Right ventricle myocardium inferior (tissue), 1 donor: ENCODE results near the gene PXN. TPM values are rescaled to one million over a fixed set of nuclear protein-coding genes. Genes with fewer than 3 reads are reported as not detected.

Experiments used
- ATAC-seq: fragments of 200-7000 bp; cut with Tn5 transposase; one replicate; pipeline ENCODE4 v1.9.1; 2020; ENCODE audit warnings: mild to moderate bottlenecking, moderate library complexity
- DNase-seq: peaks from one replicate; pipeline ENCODE4 v3.0.0; 2021; ENCODE audit errors: missing footprints
- intact Hi-C: fragments of 100-400 bp; cut with DNase I; formaldehyde crosslinking; loops from one replicate; pipeline ENCODE4 v1.11.0; 2022
- total RNA-seq: library from RNA; stranded (reverse); fragmentation: NEBNext Ultra II Directional; extraction: Animal tissue kit (Norgen Biotek cat#: 25700); gene quantifications from one replicate; pipeline ENCODE4 v1.2.1, GENCODE V29; 2021
- donor health status: DM: no; HTN: yes; CAD: no; lungs with severe emphysema.

Gene PXN
- total RNA-seq, 1 donor from 2014 or later: 63.7 TPM

- ATAC-seq: no peak
- intact Hi-C loops: no loop called here
Observed at GRCh38 chr12:120162763-120163162, 102.8 kb downstream of the PXN start.

GRCh38 chr12:120161852-120162251 lies 103.7 kb downstream of the PXN start:
- no peak for DNase-seq
- ATAC-seq: no peak
- intact Hi-C loops: no loop called here

More at GRCh38 chr12:120162763-120163162, 102.8 kb downstream of the PXN start:
- DNase-seq: no peak

Other genes with a start within 250 kb of the PXN start
- gene RAB35, start 149.0 kb downstream of the PXN start, total RNA-seq: 25.6 TPM
- 35.7 TPM for gene GCN1, start 71.0 kb downstream of the PXN start, total RNA-seq
- 892 TPM for gene RPLP0, start 64.6 kb downstream of the PXN start, total RNA-seq
- gene RNU4-2, start 26.2 kb upstream of the PXN start, total RNA-seq: 12,991 TPM
- 1,499 TPM for gene RNU4-1, start 27.5 kb upstream of the PXN start, total RNA-seq
- 9.0 TPM for gene SIRT4, start 36.6 kb upstream of the PXN start, total RNA-seq
- not detected for gene PLA2G1B, start 62.0 kb upstream of the PXN start, total RNA-seq
- gene MSI1, start 103.4 kb upstream of the PXN start, total RNA-seq: 6.4 TPM
- gene COX6A1, start 172.4 kb upstream of the PXN start, total RNA-seq: 135 TPM
- gene TRIAP1, start 180.7 kb upstream of the PXN start, total RNA-seq: 16.1 TPM
- 12.1 TPM for gene GATC, start 180.7 kb upstream of the PXN start, total RNA-seq
- 40.1 TPM for gene SRSF9, start 204.0 kb upstream of the PXN start, total RNA-seq
- gene DYNLL1, start 230.4 kb upstream of the PXN start, total RNA-seq: 166 TPM